WERI-Rb-1 (cell line): ENCODE results near the gene PSMD1.

ENCODE experiments used
- DNase-seq: peaks from one replicate; pipeline ENCODE4 v3.0.0-alpha.2; 2020
- H3K27ac ChIP-seq: fragments of 250-450 bp; sonication (Bioruptor Pico); 2 replicates; pipeline ENCODE4 v1.5.1; 2020; ENCODE audit warnings: mild to moderate bottlenecking, moderate library complexity
- H3K27me3 ChIP-seq: fragments of 250-450 bp; sonication (Bioruptor Pico); 2 replicates; pipeline ENCODE4 v1.5.1; 2021; ENCODE audit warnings: mild to moderate bottlenecking, low read depth, moderate library complexity; ENCODE audit not compliant: insufficient read depth, severe bottlenecking
- H3K36me3 ChIP-seq: fragments of 250-450 bp; sonication (Bioruptor Pico); 2 replicates; pipeline ENCODE4 v1.5.1; 2020; ENCODE audit warnings: mild to moderate bottlenecking, moderate library complexity
- H3K4me3 ChIP-seq: 2 replicates; pipeline ENCODE4 v1.5.1; 2011; ENCODE audit warnings: low read depth, mild to moderate bottlenecking, control low read depth, low read length
- H3K9me3 ChIP-seq: fragments of 250-450 bp; sonication (Bioruptor Pico); 2 replicates; pipeline ENCODE4 v1.5.1; 2021; ENCODE audit warnings: mild to moderate bottlenecking, moderate library complexity; ENCODE audit not compliant: severe bottlenecking
- CTCF ChIP-seq: IDR thresholded peaks from 2 replicates; pipeline ENCODE4 v1.5.1; 2011; ENCODE audit warnings: low read depth, mild to moderate bottlenecking, control low read depth, inconsistent platforms, low read length

The PSMD1 gene

DNA sequence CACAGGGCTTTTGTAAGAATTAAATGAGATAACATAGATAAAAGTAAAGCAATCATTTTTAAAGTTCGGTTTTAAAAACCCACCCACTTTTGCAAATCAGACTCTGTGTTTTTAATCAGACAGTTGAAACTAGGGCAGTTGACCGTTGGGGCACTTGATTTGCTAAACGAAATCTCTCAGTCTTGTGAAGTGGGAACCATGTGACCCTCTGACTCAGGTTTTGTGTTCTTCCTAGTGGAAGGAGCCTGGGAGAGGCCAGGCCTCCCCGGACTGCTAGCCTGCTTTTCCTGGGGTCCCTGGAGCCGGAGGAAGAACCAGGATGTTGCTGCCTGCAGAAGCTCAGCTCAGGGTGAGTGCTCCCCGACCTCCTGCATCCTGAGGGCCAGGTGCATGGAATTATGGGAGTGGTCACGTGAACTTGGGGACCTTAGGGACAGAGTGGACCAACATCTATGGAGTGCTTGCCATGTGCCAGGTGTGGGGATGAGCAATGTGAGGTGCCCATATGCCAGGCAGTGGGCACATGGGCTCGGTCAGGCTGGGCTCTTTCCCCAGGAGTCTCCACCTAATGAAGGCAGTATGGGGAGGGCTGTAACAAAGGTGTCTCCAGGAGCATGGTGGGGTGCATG, 15.5 kb upstream of the PSMD1 start:
- H3K36me3 ChIP-seq: no peaks in the 10 kb centered on the region

DNA sequence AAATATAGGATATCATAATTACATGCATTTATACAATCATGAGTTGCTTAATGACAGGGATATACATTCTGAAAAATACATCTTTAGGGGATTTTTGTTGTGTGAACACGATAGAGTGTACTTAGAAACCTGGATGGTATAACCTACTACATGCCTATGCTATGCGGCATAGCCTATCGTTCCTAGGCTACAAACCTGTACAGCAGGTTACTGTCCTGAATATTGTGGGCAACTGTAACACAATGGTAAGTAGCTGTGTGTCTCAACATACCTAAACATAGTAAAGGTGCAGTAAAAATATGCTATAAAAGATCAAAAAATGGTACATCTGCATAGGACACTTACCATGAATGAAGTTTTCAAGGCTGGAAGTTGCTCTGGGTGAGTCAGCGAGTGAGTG, 12.9 kb upstream of the PSMD1 start:
- no peak for TF ChIP-seq CTCF
- no peak overlapping the region for H3K4me3 ChIP-seq
- no peak overlapping the region for H3K27ac ChIP-seq
- DNase-seq: no peak
- H3K27me3 ChIP-seq: no peaks in the 10 kb centered on the region
- H3K36me3 ChIP-seq: no peaks in the 10 kb centered on the region
- no peaks in the 10 kb centered on the region for H3K9me3 ChIP-seq

More for the DNA sequence above, 15.5 kb upstream of the PSMD1 start:
- Histone ChIP-seq H3K9me3 (no peaks in the 10 kb centered on the region), H3K27ac (no peak overlapping the region), H3K27me3 (no peaks in the 10 kb centered on the region), H3K4me3 (no peak overlapping the region)
- TF ChIP-seq CTCF: no peak
- DNase-seq: no peak

DNA sequence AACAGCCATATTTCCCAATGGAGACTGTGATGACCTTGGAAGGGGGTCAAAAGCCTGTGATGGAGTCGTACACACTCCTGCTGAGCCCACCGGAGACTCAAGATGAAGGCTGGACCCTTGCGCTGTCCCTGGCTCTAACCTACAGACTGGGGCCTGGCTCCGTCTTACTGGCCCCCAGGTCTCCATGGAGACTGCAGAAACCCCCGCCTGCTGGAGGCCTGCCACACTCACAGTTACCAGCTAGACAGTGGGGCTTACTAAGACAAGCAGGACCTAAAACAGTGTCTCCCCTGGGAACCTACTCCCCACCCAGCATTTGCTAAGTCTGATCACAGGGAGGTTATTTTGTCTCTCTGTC, 9.8 kb upstream of the PSMD1 start:
- Histone ChIP-seq H3K27ac (no peak overlapping the region), H3K9me3 (no peaks in the 10 kb centered on the region), H3K4me3 (no peak overlapping the region), H3K36me3 (no peaks in the 10 kb centered on the region), H3K27me3 (no peaks in the 10 kb centered on the region)
- TF ChIP-seq CTCF: no peak
- no peak for DNase-seq

DNA sequence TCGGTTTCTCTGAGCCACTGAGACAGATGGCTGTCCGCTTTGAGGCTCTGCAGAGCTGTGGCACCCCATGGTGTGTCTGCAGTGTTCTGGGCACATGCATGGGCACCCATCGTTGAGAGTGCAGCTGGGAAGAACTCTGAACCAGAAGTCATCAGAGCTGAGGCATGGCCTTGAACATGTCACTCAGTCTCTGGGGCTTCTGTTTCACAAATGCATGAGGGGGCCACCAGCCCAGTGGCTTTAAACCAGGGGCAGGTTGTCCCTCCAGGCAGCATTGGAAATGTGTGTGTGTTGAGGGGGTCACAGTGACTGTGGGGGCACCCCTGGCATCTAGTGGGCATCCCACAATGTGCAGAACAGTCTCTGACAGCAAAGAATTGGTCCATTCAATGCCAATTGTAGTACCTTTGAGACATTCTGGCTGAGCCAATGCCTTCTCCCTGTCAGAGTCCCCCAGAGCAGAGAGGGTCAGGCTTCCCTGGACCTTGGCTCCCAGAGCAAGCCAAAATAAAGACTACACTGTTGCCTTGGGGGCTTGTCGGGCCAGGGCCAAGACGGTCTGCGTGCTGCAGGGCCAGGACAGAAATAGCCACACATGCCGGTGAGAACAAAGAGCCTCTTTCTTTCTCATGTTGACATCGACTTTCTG, 9.3 kb upstream of the PSMD1 start:
- H3K27ac ChIP-seq: no peak overlapping the region
- no peak for TF ChIP-seq CTCF
- no peaks in the 10 kb centered on the region for H3K9me3 ChIP-seq
- H3K36me3 ChIP-seq: no peaks in the 10 kb centered on the region
- H3K27me3 ChIP-seq: no peaks in the 10 kb centered on the region
- no peak overlapping the region for H3K4me3 ChIP-seq
- no peak for DNase-seq

DNA sequence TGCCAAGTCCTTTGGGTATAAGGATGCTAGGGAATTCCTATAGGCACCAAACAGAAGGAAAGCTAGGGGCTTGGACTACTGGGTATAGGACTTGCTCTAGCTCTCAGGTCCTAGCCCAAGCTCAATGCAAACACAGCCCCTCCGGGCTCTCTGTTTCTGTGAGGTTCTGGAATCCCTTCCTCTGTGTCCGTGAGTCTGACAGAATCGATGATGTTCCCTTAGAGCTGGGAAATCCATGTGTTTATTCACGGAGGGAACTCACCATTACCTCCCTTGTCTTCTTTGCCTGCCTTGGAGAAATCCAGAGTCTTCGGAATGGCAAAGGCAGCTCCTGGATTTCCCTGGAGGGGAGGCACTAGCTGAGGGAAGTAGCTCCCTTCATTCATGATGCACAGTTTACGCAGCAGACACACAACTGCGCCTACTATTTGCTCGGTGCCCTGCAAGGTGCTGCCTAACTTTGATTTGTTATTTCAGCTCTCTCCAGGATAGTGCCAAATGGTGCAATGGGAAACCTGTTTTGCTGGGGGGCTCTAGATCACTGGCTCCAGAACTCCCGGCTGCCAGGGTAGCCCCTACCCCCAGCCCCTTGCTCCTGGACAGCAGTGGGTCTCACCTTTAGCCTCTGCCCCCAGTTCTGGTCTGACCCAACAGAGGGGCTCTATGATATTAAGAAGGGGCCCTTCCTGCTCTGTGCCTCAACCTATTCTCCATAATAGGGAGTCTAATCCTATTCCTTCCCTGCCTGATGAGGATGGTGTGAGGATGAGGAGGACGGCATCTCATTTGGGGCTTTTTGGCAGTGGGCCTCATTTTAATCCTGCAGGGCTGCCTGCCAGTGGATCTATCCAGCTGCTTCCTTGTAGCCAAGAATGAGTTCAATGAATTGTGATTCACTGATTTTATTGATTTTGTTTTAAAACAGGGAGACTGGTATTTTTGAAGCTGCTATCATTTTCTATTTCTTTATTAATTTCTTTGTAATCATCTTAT, 8.4 kb upstream of the PSMD1 start:
- H3K9me3 ChIP-seq: peaks cover under 1% of the 10 kb centered on the region
- no peaks in the 10 kb centered on the region for H3K27me3 ChIP-seq
- H3K27ac ChIP-seq: no peak overlapping the region
- no peaks in the 10 kb centered on the region for H3K36me3 ChIP-seq
- no peak for TF ChIP-seq CTCF
- DNase-seq: no peak
- H3K4me3 ChIP-seq: no peak overlapping the region
